Measurements from ENCODE around the gene CLIP1.
"Not testable (repeated sequence)": the region's sequence is repeated elsewhere in the genome, so short reads cannot be mapped to it uniquely, and the experiment has no call there.

The CLIP1 gene

DNA sequence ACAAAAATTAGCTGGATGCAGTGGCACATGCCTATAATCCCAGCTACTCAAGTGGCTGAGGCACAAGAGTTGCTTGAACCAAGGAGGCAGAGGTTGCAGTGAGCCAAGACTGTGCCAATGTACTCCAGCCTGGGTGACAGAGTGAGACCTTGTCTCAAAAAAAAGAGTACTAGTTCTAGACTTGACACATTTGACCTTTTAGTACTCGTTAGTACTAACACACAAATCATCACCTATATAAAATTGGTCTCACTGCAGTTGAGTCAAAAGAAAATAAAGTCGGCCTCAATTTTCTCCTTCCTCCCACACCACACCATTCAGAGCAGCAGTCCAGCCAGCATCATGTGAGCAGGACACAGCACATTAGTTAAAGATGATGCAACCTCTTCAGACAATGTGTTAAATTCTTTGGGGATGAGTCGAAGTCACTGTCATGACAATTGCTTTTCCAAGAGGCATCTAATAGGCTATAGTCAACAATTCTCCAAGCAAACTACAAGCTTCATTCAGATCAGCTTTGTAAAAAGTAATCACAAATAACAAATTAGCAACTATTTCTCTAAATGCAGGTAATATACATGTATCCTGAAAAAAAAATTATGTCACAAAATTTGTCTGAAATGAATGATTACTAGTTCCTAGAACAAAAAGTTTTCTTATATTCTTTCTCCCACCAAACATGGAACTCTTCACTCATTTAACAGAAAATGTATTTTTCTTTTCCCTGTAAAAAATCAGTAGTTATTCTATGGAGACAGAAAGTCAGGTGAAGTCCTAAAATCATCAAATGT lies 55.6 kb downstream of the CLIP1 start:
- Histone ChIP-seq H3K27ac (ENCODE audit: low read length) (no peak overlapping the region), H3K9ac (ENCODE audit: low read length) (no peak overlapping the region), H3K27me3 (ENCODE audit: low read depth, low read length) (no peaks in the 10 kb centered on the region), H4K20me1 (ENCODE audit: insufficient read depth, low read length) (no peaks in the 10 kb centered on the region), H3K36me3 (replicated peaks; ENCODE audit: low read depth, low read length) (peaks cover 9% of the 10 kb centered on the region), H3K9me3 (ENCODE audit: insufficient read depth, low read length) (no peaks in the 10 kb centered on the region), H3K4me2 (ENCODE audit: low read length) (no peak overlapping the region), H3K4me1 (ENCODE audit: low read length) (no peaks in the 10 kb centered on the region), H3K4me3 (ENCODE audit: low read length) (no peak overlapping the region), H2AFZ (ENCODE audit: low read depth, low read length) (no peak overlapping the region), H3K79me2 (ENCODE audit: low read length) (peaks cover 3% of the 10 kb centered on the region; the same call in 1 of the 2 replicates)
- TF ChIP-seq, protein P1, sequence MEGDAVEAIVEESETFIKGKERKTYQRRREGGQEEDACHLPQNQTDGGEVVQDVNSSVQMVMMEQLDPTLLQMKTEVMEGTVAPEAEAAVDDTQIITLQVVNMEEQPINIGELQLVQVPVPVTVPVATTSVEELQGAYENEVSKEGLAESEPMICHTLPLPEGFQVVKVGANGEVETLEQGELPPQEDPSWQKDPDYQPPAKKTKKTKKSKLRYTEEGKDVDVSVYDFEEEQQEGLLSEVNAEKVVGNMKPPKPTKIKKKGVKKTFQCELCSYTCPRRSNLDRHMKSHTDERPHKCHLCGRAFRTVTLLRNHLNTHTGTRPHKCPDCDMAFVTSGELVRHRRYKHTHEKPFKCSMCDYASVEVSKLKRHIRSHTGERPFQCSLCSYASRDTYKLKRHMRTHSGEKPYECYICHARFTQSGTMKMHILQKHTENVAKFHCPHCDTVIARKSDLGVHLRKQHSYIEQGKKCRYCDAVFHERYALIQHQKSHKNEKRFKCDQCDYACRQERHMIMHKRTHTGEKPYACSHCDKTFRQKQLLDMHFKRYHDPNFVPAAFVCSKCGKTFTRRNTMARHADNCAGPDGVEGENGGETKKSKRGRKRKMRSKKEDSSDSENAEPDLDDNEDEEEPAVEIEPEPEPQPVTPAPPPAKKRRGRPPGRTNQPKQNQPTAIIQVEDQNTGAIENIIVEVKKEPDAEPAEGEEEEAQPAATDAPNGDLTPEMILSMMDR (IDR thresholded peaks at IDR 0.05; ENCODE audit: low read depth, low read length), result no peak
- TF ChIP-seq EZH2phosphoT487 (IDR thresholded peaks at IDR 0.05; ENCODE audit: low read depth), result no peak

DNA sequence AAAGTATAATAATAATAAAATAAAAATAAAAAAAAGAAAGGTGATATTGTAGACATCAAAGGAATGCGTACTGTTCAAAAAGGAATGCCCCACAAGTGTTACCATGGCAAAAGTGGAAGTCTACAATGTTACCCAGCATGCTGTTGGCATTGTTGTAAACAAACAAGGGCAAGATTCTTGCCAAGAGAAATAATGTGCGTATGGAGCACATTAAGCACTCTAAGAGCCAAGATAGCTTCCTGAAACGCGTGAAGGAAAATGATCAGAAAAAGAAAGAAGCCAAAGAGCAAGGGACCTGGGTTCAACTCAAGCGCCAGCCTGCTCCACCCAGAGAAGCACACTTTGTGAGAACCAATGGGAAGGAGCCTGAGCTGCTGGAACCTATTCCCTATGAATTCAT lies 57.2 kb downstream of the CLIP1 start:
- not testable (repeated sequence) for H2AFZ ChIP-seq (ENCODE audit: low read depth, low read length); H3K79me2 ChIP-seq (ENCODE audit: low read length); H3K27me3 ChIP-seq (ENCODE audit: low read depth, low read length); H3K27ac ChIP-seq (ENCODE audit: low read length); H3K4me3 ChIP-seq (ENCODE audit: low read length); H3K9ac ChIP-seq (ENCODE audit: low read length); H4K20me1 ChIP-seq (ENCODE audit: insufficient read depth, low read length); H3K4me2 ChIP-seq (ENCODE audit: low read length); H3K36me3 ChIP-seq (replicated peaks; ENCODE audit: low read depth, low read length); H3K9me3 ChIP-seq (ENCODE audit: insufficient read depth, low read length); H3K4me1 ChIP-seq (ENCODE audit: low read length)

DNA sequence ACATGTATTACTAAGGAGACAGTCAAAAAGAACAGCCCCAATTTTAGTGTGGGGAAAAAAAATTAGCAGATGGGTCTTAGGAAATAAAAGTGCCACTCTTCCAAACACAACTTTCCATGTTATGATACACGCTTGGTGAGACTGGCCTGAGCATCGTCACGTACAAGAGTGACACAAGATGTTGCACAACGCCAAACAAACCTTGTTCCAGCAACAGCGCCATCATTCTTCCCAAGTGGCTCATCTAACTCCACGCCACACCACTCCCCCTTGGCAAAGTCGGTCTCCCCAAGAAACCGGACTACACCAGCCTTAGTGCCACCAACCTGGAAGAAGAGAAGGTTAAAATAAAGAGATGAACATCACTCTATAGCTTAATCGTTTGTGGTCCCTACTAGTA lies 58.7 kb downstream of the CLIP1 start:
- Histone ChIP-seq H3K4me3 (ENCODE audit: low read length) (no peak overlapping the region), H3K36me3 (replicated peaks; ENCODE audit: low read depth, low read length) (peaks cover 4% of the 10 kb centered on the region), H3K4me2 (ENCODE audit: low read length) (no peak overlapping the region), H3K4me1 (ENCODE audit: low read length) (no peaks in the 10 kb centered on the region), H4K20me1 (ENCODE audit: insufficient read depth, low read length) (no peaks in the 10 kb centered on the region), H3K9ac (ENCODE audit: low read length) (no peak overlapping the region), H3K27ac (ENCODE audit: low read length) (no peak overlapping the region), H3K27me3 (ENCODE audit: low read depth, low read length) (no peaks in the 10 kb centered on the region), H3K79me2 (ENCODE audit: low read length) (no peaks in the 10 kb centered on the region), H3K9me3 (ENCODE audit: insufficient read depth, low read length) (no peaks in the 10 kb centered on the region), H2AFZ (ENCODE audit: low read depth, low read length) (no peak overlapping the region)
- TF ChIP-seq EZH2phosphoT487 (IDR thresholded peaks at IDR 0.05; ENCODE audit: low read depth), result no peak
- TF ChIP-seq, protein P1 (IDR thresholded peaks at IDR 0.05; ENCODE audit: low read depth, low read length), result no peak

DNA sequence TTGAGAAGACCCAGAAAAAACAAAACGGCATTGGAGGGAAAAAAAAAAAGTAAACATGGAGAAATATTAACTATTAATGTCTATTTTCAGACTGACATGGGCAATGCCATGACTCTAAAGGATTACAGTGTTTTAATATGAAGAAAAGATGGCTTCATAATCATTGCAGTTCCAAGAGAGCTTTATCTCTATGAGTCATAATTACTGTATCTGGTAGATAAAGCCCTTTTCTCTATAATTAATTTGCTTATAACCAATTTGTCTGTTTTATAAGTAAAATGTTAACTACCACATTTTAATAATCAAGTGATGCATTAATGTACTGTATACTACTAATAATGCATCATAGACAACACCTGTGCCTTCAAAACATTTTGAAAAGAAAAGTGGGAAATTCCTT lies 59.7 kb downstream of the CLIP1 start:
- no peak overlapping the region for H3K4me2 ChIP-seq (ENCODE audit: low read length)
- H3K4me1 ChIP-seq (ENCODE audit: low read length), result no peaks in the 10 kb centered on the region
- H3K79me2 ChIP-seq (ENCODE audit: low read length), result no peaks in the 10 kb centered on the region
- H2AFZ ChIP-seq (ENCODE audit: low read depth, low read length), result no peak overlapping the region
- H3K9ac ChIP-seq (ENCODE audit: low read length), result no peak overlapping the region
- H3K27ac ChIP-seq (ENCODE audit: low read length), result no peak overlapping the region
- no peak overlapping the region for H3K4me3 ChIP-seq (ENCODE audit: low read length)
- TF ChIP-seq EZH2phosphoT487 (IDR thresholded peaks at IDR 0.05; ENCODE audit: low read depth), result no peak
- TF ChIP-seq, protein P1 (IDR thresholded peaks at IDR 0.05; ENCODE audit: low read depth, low read length), result no peak
- H4K20me1 ChIP-seq (ENCODE audit: insufficient read depth, low read length), result no peaks in the 10 kb centered on the region
- peaks cover 4% of the 10 kb centered on the region for H3K36me3 ChIP-seq (replicated peaks; ENCODE audit: low read depth, low read length)
- H3K9me3 ChIP-seq (ENCODE audit: insufficient read depth, low read length), result no peaks in the 10 kb centered on the region
- no peaks in the 10 kb centered on the region for H3K27me3 ChIP-seq (ENCODE audit: low read depth, low read length)

DNA sequence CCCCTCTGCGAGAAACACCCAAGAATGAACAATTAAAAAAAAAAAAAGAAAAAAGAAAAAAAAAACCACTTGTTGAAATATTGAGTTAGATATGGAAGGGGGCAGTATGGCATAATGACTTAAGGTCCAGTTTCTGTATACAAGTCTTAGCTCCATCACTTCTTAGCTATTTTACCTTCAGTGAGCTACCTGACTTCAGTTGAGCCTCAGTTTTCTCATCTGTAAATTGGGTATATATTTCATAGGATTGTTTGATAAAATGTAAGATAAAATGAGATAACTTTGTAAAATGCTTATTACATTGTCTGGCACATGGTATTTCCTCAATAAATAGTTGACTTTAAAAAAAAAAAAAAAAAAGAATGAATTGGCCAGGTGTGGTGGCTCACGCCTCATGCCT lies 64.1 kb downstream of the CLIP1 start:
- not testable (repeated sequence) for H3K4me1 ChIP-seq (ENCODE audit: low read length); H3K4me2 ChIP-seq (ENCODE audit: low read length); H3K79me2 ChIP-seq (ENCODE audit: low read length); H2AFZ ChIP-seq (ENCODE audit: low read depth, low read length); H3K9ac ChIP-seq (ENCODE audit: low read length); H3K36me3 ChIP-seq (replicated peaks; ENCODE audit: low read depth, low read length); H3K9me3 ChIP-seq (ENCODE audit: insufficient read depth, low read length); H4K20me1 ChIP-seq (ENCODE audit: insufficient read depth, low read length); H3K27me3 ChIP-seq (ENCODE audit: low read depth, low read length); H3K27ac ChIP-seq (ENCODE audit: low read length); H3K4me3 ChIP-seq (ENCODE audit: low read length)

DNA sequence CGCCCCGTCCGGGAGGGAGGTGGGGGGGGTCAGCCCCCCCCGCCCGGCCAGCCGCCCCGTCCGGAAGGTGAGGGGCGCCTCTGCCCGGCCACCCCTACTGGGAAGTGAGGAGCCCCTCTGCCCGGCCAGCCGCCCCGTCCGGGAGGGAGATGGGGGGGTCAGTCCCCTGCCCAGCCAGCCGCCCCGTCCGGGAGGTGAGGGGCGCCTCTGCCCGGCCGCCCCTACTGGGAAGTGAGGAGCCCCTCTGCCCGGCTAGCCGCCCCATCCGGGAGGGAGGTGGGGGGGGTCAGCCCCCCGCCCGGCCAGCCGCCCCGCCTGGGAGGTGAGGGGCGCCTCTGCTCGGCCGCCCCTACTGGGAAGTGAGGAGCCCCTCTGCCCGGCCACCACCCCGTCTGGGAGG lies 64.9 kb downstream of the CLIP1 start:
- not testable (repeated sequence) for H3K27me3 ChIP-seq (ENCODE audit: low read depth, low read length); H3K9ac ChIP-seq (ENCODE audit: low read length); H3K79me2 ChIP-seq (ENCODE audit: low read length); H2AFZ ChIP-seq (ENCODE audit: low read depth, low read length); H3K4me3 ChIP-seq (ENCODE audit: low read length); H3K27ac ChIP-seq (ENCODE audit: low read length); H3K4me1 ChIP-seq (ENCODE audit: low read length); H3K4me2 ChIP-seq (ENCODE audit: low read length); H3K9me3 ChIP-seq (ENCODE audit: insufficient read depth, low read length); H4K20me1 ChIP-seq (ENCODE audit: insufficient read depth, low read length); H3K36me3 ChIP-seq (replicated peaks; ENCODE audit: low read depth, low read length)

DNA sequence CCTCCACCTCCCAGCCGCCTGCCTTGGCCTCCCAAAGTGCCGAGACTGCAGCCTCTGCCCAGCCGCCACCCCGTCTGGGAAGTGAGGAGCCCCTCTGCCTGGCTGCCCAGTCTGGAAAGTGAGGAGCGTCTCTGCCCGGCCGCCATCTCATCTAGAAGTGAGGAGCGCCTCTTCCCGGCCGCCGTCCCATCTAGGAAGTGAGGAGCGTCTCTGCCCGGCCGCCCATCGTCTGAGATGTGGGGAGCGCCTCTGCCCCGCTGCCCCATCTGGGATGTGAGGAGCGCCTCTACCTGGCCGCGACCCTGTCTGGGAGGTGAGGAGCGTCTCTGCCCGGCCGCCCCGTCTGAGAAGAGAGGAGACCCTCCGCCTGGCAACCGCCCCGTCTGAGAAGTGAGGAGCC lies 65.5 kb downstream of the CLIP1 start:
- not testable (repeated sequence) for H3K9ac ChIP-seq (ENCODE audit: low read length); H4K20me1 ChIP-seq (ENCODE audit: insufficient read depth, low read length); H3K4me2 ChIP-seq (ENCODE audit: low read length); H3K27ac ChIP-seq (ENCODE audit: low read length); H2AFZ ChIP-seq (ENCODE audit: low read depth, low read length); H3K79me2 ChIP-seq (ENCODE audit: low read length); H3K36me3 ChIP-seq (replicated peaks; ENCODE audit: low read depth, low read length); H3K9me3 ChIP-seq (ENCODE audit: insufficient read depth, low read length); H3K27me3 ChIP-seq (ENCODE audit: low read depth, low read length); H3K4me3 ChIP-seq (ENCODE audit: low read length)
- peaks cover 10% of the 10 kb centered on the region for H3K4me1 ChIP-seq (ENCODE audit: low read length)
